ENCODE results near the gene DKK2.

DNA sequence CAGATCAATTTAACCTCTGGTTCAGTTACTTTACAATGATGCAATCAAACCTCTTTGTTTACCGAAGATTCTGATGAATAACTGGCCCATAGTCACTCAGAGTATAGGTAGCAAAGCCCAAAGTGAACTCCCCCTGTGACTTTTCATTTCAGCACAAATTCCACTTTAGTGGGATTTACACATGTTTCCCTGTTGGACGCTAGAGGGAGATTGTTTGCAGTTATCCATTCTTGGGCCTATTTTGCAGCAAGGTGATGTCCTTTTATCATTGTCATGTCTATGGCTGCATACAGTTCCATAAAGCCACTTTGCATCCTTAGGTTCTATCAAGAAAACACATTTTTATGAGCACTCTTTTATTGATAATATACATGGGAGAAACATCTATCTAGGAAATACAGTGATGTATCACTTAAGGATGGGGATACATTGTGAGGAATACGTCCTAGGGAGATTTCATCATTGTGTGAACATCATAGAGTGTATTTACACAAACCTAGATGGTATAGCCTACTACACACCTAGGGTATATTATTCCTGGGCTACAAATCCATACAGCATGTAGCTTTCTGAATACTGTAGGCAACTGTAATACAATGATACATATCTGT lies 14.5 kb upstream of the DKK2 start:
- TF ChIP-seq HDAC2 (IDR thresholded peaks at IDR 0.05) = no peak
- no peak for TF ChIP-seq KDM1A (IDR thresholded peaks at IDR 0.05; ENCODE audit: low read depth)
- TF ChIP-seq EP300 (IDR thresholded peaks at IDR 0.05) = no peak
- TF ChIP-seq, protein P1, sequence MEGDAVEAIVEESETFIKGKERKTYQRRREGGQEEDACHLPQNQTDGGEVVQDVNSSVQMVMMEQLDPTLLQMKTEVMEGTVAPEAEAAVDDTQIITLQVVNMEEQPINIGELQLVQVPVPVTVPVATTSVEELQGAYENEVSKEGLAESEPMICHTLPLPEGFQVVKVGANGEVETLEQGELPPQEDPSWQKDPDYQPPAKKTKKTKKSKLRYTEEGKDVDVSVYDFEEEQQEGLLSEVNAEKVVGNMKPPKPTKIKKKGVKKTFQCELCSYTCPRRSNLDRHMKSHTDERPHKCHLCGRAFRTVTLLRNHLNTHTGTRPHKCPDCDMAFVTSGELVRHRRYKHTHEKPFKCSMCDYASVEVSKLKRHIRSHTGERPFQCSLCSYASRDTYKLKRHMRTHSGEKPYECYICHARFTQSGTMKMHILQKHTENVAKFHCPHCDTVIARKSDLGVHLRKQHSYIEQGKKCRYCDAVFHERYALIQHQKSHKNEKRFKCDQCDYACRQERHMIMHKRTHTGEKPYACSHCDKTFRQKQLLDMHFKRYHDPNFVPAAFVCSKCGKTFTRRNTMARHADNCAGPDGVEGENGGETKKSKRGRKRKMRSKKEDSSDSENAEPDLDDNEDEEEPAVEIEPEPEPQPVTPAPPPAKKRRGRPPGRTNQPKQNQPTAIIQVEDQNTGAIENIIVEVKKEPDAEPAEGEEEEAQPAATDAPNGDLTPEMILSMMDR (IDR thresholded peaks at IDR 0.05) = 0 out of 3 replicates have a peak, but pooled peaks have one; percentile 18
- TF ChIP-seq RCOR1 (IDR thresholded peaks at IDR 0.05; ENCODE audit: low read depth, low read length) = no peak
- no peak for TF ChIP-seq POLR2A (IDR thresholded peaks at IDR 0.05; ENCODE audit: low read length)

All from A549 (cell line).